ENCODE measurements around the gene SRP19.

- TF ChIP-seq CTCF (IDR thresholded peaks at IDR 0.05) = no peak
- no peak for TF ChIP-seq EP300 (IDR thresholded peaks at IDR 0.05; ENCODE audit: low read depth)
- no peak for TF ChIP-seq POLR2AphosphoS5 (IDR thresholded peaks at IDR 0.05)
- no peak for TF ChIP-seq POLR2A (IDR thresholded peaks at IDR 0.05)
Observed at GRCh38 chr5:112849912-112850311, 11.2 kb upstream of the SRP19 start.

Data from transverse colon (tissue), 4 donors.